GM12872 (cell line): Measurements from ENCODE around the gene CRB2.

Experiments
- TF ChIP-seq, protein P1 (sequence below): IDR thresholded peaks from 3 replicates; pipeline ENCODE4 v1.5.1; 2011; ENCODE audit warnings: low read depth, mild to moderate bottlenecking, low read length, moderate library complexity; ENCODE audit not compliant: insufficient read depth

Gene CRB2

GRCh38 chr9:123400926-123401503 lies 45.0 kb downstream of the CRB2 start:
- TF ChIP-seq, protein P1, sequence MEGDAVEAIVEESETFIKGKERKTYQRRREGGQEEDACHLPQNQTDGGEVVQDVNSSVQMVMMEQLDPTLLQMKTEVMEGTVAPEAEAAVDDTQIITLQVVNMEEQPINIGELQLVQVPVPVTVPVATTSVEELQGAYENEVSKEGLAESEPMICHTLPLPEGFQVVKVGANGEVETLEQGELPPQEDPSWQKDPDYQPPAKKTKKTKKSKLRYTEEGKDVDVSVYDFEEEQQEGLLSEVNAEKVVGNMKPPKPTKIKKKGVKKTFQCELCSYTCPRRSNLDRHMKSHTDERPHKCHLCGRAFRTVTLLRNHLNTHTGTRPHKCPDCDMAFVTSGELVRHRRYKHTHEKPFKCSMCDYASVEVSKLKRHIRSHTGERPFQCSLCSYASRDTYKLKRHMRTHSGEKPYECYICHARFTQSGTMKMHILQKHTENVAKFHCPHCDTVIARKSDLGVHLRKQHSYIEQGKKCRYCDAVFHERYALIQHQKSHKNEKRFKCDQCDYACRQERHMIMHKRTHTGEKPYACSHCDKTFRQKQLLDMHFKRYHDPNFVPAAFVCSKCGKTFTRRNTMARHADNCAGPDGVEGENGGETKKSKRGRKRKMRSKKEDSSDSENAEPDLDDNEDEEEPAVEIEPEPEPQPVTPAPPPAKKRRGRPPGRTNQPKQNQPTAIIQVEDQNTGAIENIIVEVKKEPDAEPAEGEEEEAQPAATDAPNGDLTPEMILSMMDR: no peak

- TF ChIP-seq, protein P1: peak; percentile 73
These were observed 46.0 kb downstream of the CRB2 start for GRCh38 chr9:123401879-123402513.

DNA sequence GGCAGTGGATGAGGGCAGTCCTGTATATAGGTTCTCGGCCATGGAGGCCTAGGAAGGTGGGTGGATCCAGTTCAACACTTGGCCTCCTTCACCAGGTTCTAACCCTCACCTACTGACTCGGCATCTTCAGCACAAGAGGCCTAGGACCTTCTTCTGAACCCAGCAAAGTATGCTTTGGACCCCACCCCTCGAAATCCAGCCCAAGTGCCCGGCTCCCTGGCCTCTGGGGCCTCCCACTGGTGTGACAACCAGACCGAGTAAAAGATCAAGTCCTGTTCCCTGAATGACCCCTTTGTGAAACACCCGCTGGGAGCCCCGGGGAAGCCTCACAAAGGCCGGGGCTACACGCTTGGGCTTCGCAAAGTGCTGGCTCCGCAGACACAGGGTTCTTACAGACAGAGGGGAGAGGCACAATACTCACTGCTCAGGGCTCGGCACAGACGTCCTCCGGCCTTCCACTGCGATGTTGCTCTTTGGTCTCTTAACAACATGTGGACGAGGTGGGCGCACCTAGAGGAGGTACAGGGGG lies 47.0 kb downstream of the CRB2 start:
- TF ChIP-seq, protein P1: no peak

DNA sequence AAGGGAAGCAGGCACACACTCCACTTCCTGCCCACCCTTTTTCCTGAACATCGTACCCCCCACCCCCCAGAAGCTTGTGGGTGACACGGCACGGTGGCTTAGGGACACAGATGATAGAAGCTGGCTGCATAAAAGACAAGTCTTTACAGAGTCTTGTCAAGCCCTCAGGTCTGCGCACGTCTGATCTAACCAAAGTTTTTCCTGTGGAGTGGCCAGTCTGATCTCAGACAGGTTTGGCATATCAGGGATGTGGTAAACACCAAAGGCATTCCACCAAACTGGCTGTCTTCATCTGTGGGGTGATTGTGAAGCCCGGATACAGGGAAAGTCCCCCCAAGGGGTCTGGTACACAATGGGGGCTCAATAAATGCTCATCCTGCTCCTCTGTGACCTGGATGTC lies 50.0 kb downstream of the CRB2 start:
- TF ChIP-seq, protein P1: no peak

GRCh38 chr9:123406691-123407216 lies 50.8 kb downstream of the CRB2 start:
- TF ChIP-seq, protein P1: no peak

DNA sequence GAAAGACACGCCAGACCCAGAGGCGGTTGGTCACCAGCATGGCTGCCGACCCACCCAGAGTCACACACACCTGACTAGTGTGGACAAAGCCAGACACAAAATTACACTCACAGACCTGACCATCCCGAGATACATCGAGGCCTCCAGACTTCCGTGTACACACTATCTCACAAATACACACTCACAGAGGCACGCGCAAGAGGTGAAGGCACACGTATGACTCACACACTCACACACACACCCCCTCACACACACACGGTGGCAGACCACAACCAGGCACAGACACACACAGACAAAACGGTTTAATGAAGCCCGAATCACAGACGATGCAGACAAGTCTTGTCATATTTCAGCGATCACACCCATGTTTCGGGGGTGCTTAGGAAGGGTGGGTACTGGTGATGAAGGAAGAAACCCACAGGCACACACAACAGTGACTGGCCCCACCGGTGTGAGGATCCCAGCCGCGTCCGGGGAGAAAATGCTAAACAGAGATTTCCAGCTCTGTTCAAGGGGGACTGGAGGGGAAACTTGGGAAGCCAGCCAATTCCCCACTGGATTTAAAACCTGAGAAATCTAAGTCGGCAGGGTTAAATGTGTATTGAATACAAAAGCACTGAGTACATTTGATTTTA lies 51.3 kb downstream of the CRB2 start:
- TF ChIP-seq, protein P1: no peak
